Measurements from ENCODE around the gene ITGA5.
A peak's percentile ranks its signal among the peaks of the same experiment; 100 is the strongest.

The ITGA5 gene

GRCh38 chr12:54419088-54419887 lies at the start of gene ITGA5:
Gene ITGA5 (minus strand): TSS chr12:54419266. CDS start chr12:54419198, 68 bp downstream.
- peak; percentile 69 for DNase-seq (ENCODE audit: low read depth)

GRCh38 chr12:54465857-54466523 lies 46.9 kb upstream of the ITGA5 start:
- no peak for DNase-seq (ENCODE audit: low read depth)

DNA sequence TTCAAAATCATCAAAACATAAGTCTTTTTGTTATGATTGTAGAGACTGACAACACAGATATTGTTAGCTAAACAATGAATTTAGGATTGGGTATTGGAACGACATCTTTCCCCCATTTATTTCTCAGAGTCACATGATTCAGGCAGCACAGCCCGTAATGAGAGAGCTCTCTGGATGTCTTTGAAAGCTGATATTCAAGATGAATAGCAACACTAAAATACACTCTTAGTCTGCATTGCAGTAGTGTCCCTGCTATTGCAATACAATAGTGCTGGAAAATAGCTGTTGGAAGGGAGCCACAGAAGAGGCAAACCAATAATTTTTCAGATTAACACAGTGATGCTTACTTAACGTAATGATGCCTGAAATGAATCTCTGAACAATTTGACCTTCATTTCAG lies 44.4 kb upstream of the ITGA5 start:
- no peak for DNase-seq (ENCODE audit: low read depth)

DNA sequence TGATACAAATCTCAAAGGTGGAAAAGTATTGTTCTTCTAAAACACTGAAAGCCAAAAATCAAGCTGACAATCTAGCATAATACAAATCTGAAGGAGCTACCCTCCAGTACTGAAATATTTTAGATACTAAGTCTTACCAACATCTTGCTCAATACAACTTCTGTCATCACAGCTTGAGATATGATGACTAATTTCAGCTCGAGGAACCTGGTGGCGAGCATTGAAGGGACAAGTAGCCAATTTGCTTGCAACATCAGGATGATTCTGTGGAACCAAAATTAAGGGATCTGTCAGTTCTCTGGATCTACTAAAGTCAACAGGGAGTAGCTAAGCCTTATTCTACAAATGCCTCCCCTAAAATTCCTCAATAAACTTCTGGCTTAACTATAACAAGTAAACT lies 44.0 kb upstream of the ITGA5 start:
- DNase-seq (ENCODE audit: low read depth): peak; percentile 81

- no peak for DNase-seq (ENCODE audit: low read depth)
Measured at GRCh38 chr12:54460317-54460923, 41.4 kb upstream of the ITGA5 start.

DNA sequence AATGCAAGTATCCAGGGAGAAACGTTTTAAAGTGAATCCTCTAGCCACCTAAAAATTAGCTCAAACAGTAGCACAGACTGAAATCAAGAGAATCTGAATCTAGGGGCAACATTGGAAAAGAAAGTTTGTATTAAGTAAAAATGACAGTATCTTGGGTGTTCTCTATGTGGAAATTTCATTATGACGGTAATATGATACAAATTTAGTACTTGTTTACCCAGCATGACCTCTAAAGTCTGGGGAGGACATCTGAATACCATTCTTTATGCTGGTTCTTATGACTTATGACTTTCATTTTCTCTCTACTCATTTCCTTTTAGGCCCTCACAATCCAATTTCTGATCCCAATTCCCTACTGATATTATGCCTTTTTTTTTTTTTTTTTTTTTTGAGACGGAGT lies 40.3 kb upstream of the ITGA5 start:
- DNase-seq (ENCODE audit: low read depth): no peak

- no peak for DNase-seq (ENCODE audit: low read depth)
Measured at GRCh38 chr12:54455760-54456469, 36.8 kb upstream of the ITGA5 start.

DNA sequence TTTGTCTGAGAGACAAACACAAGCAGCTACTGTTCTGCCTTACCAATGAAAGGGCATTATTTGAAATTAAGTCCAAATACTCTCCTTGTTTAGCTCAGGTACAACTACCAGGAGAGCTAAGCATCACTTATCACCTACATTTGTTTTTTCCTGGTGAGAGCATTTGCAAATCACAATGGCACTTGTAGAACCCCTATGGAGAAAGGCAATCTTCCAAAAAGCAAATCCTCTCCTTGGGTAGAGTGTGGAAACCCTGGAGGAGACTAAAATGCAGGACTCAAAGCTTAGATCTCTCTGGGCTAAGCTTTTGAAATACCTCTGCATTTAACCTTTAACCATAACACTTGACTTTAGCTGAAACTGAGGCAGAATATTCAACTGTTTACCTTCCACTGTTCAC lies 33.6 kb upstream of the ITGA5 start:
- DNase-seq (ENCODE audit: low read depth): no peak

DNA sequence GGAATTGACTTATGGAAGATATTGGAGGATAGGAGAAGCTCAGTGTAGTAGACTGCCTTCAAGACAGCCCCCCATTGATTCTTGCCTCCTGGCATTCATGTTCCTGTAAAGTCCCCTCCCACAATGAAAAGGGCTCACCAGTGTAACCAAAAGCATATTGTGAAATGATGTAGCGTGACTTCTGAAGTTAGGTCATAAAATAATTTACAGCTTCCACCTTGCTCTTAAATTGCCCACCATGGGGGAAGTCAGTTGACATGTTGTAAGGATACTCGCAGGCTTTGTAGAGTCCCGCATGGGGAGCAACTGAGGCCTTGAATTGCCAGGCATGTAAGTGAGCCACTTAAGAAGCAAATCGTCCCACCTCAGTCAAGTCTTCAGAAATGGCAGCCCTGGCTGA lies 29.3 kb upstream of the ITGA5 start:
- DNase-seq (ENCODE audit: low read depth): no peak

GRCh38 chr12:54447917-54448316 lies 28.9 kb upstream of the ITGA5 start:
- no peak for DNase-seq (ENCODE audit: low read depth)

DNA sequence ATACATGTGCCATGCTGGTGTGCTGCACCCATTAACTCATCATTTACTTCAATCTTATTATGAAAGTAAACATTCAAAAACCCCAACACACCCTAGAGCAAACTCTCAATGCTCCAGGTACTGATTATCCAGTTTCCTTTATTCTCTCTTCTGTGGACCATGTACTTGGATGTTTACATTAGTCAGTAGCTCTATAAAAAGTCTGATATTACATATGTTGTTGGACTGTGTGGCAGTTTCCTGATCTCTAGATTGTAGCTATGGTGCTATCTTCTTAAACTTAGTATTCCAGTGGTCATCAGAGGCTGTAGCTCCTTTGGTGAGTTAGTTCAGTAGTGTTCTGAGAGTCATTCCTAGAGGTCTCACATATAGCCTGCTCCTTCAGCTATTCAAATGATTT lies 25.1 kb upstream of the ITGA5 start:
- DNase-seq (ENCODE audit: low read depth): no peak

DNA sequence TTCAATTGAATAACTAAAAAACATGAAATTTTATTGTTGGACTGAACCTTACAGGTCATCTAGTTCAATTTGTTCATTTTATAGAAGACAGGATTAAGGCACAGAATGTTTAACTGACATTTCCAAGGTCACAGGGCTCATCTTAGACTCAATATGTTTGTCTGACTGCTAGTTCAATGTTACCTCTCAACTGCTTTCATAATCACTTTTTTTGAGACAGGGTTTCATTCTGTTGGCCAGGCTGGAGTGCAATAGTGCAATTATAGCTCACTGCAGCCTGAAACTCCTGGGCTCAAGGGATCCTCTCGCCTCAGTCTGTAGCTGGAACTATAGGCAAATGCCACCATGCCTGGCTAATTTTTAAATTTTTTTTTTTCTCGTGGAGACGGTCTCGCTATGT lies 24.4 kb upstream of the ITGA5 start:
- no peak for DNase-seq (ENCODE audit: low read depth)

GRCh38 chr12:54442961-54443360 lies 23.9 kb upstream of the ITGA5 start:
- no peak for DNase-seq (ENCODE audit: low read depth)

GRCh38 chr12:54442099-54442498 lies 23.0 kb upstream of the ITGA5 start:
- DNase-seq (ENCODE audit: low read depth): no peak

DNA sequence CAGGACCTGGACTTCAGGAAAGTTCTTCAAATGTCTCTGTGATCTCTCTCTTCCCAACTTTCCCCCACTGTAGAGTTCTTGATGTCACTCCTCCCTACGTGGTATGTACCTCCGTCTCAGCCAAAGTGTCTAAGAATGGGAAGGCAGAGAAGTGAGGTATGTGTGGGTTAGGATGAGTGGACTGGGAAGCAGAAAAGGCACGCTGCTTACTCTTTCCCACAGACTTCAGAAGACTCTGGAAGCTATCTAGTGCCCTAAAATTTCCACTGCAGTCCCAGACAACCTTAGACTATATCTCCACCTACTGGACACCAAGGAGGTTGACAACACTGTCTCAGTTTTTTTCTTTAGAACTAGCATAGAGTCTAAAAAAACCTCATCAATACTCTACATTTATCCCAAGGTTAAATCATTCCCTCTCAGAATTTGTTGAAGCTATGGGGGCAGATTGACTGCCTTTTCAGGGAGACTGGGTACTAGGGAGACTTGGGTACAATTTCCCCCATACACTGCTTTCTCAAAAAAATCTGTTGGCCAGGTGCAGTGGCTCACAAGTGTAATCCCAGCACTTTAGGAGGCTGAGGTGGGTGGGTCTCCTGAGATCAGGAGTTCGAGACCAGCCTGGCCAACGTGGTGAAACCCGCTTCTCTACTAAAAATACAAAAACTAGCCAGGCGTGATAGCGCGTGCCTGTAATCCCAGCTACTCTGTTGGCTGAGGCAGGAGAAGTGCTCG lies 20.6 kb upstream of the ITGA5 start:
- DNase-seq (ENCODE audit: low read depth): peak; percentile 65

DNA sequence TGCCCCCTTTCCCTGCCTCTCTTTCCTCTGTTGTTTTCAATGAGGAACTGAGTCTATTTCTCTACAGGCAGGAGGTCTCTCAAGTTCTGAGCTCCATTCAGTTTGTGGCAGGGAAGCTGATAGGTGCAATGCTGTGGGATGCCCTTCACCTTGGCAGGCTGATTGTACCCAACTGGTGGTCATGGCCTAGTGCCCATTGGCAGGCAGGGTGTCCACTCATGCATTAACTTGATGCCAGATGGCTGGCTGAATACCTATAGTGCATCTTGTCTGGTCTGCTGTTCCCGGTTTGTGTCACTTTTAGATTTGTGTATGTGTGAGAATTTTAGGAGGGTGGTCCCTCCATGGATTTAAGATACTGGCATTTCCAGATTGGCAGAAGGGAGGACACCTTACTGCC lies 20.0 kb upstream of the ITGA5 start:
- no peak for DNase-seq (ENCODE audit: low read depth)

DNA sequence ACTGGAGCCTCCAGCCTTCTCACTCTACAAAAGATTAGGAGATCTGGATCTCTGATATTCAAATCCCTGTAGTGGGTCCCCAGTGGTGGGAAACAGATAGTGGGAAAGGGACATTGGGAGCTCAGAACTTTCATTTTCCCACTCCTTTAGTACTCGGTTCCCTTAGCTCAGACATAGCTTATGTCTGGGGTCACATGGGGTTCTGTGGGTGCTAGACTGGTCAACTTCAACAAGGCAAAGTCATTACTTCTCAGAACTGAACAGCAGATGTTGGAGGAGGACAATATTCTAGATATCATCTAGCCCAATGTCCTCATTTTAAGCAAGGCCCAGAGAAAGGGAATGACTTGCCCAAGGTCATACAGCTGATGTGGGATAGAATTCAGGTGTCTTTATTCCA lies 19.5 kb upstream of the ITGA5 start:
- no peak for DNase-seq (ENCODE audit: low read depth)

DNA sequence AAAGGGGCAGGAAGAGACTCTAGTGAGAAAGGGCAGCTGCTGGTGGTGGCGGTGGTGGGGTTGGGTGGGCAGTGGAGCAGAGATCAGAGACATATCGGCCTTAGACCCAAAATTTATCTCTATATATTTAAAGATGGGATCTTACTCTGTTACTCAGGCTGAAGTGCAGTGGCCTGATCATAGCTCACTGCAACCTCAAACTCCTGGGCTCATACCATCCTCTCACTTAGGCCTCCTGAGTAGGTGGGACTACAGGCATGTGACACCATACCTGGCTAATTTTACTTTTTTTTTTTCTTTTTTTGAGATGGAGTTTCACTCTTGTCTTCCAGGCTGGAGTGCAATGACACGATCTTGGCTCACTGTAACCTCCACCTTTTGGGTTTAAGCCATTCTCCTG lies 18.6 kb upstream of the ITGA5 start:
- DNase-seq (ENCODE audit: low read depth): no peak

DNA sequence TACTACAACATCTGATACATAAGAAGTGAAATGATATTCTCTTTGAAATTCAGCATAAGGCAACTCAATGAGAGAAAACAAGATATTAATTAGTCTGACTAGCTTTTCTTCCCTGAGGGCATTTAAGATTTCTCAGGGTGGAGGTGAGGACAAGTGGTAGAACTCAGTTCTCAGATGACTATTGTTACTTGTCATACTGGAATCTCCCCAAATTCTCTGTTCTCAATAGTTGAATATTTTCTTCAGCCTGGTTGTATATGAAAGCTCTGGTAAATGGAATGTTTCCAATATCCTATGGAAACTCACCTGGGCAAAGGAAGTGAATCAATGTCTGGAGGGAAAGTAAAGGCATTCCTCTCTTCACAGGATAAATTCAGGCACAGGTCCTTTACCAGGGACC lies 18.2 kb upstream of the ITGA5 start:
- no peak for DNase-seq (ENCODE audit: low read depth)

GRCh38 chr12:54432815-54433164 lies 13.7 kb upstream of the ITGA5 start:
- DNase-seq (ENCODE audit: low read depth): no peak

GRCh38 chr12:54431911-54432814 lies 13.1 kb upstream of the ITGA5 start:
- peak; percentile 69 for DNase-seq (ENCODE audit: low read depth)
